ENCODE measurements around the gene HECTD4. TPM values are rescaled to one million over a fixed set of nuclear protein-coding genes. Genes with fewer than 3 reads are reported as not detected.

Gene HECTD4
- total and polyA plus RNA-seq, 9 of the 15 experiments (the other 6 are each of a cell fraction or from before 2014, with no cell fraction given): 3.5 to 33.3 (median 13.5) TPM

GRCh38 chr12:112381883-112382796 is at the start of gene HECTD4 (continued):
- TF ChIP-seq SFPQ (IDR thresholded peaks at IDR 0.05; ENCODE audit: low read depth, low read length) (no peak), HINFP (tag; conservative IDR thresholded peaks at IDR 0.05; ENCODE audit: low read depth) (peak; percentile 61), EGR1 (conservative IDR thresholded peaks at IDR 0.05) (peak; percentile 23; the same call in 1 of the 2 replicates), CXXC5 (CRISPR knock-in tag; IDR thresholded peaks at IDR 0.05) (peak; percentile 67), RBM25 (IDR thresholded peaks at IDR 0.05; ENCODE audit: low read depth, low read length, severe bottlenecking) (peak; percentile 0), XRCC4 (IDR thresholded peaks at IDR 0.05; ENCODE audit: extremely low read depth, insufficient read depth, insufficient read length) (no peak), ZNF280B (CRISPR knock-in tag; IDR thresholded peaks at IDR 0.05) (no peak), KDM5B (IDR thresholded peaks at IDR 0.05; ENCODE audit: insufficient replicate concordance, low read depth, low read length) (peak; percentile 98), SMAD1 (IDR thresholded peaks at IDR 0.05; ENCODE audit: low read depth, low read length, partially characterized antibody) (no peak), TBP (optimal IDR thresholded peaks at IDR 0.05; ENCODE audit: low read depth, low read length) (peak; percentile 81), TAF15 (IDR thresholded peaks at IDR 0.05; ENCODE audit: low read depth, low read length) (no peak), ZNF143 (CRISPR knock-in tag; IDR thresholded peaks at IDR 0.05) (peak; percentile 81), TEAD4 (IDR thresholded peaks at IDR 0.05; ENCODE audit: low read length) (0 out of 2 replicates have a peak, but pooled peaks have one; percentile 14), TEAD4 (CRISPR knock-in tag; IDR thresholded peaks at IDR 0.05; ENCODE audit: borderline replicate concordance) (no peak), ZNF589 (CRISPR knock-in tag; IDR thresholded peaks at IDR 0.05; ENCODE audit: low read depth) (no peak), BCL6 (CRISPR knock-in tag; IDR thresholded peaks at IDR 0.05) (no peak), HMGXB4 (CRISPR knock-in tag; IDR thresholded peaks at IDR 0.05) (peak; percentile 68; the same call in 1 of the 2 replicates), SP1 (CRISPR knock-in tag; IDR thresholded peaks at IDR 0.05) (peak; percentile 73), CHD1 (IDR thresholded peaks at IDR 0.05; ENCODE audit: low read length) (peak; percentile 74), NCOA2 (IDR thresholded peaks at IDR 0.05; ENCODE audit: partially characterized antibody in 2 of 2) (no peak)

All from K562 (cell line).